Measurements from ENCODE around the gene EHF. TPM values are rescaled to one million over a fixed set of nuclear protein-coding genes. Genes with fewer than 3 reads are reported as not detected.

The EHF gene
- total and polyA plus RNA-seq, 2 of the 13 experiments (the other 11 are each of a cell fraction or from before 2014, with no cell fraction given): 0.04 to 0.46 TPM

DNA sequence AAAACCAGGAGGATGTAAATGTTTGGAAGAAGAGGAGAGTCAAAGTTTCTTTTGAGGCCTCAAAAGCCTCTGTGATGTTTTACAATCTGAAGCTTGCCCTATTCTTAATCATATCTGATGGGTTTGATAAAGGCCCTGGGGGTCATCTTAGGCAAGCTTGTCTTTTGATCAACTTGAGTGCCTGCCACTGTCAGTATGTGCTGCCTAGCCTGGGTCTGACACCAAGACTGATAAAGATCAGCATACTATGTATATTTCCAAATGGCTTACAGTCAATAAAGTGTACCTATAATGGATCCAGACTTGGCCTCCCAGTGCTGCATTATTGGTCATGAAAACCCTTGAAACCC, 12.7 kb downstream of the EHF start (continued):
- TF ChIP-seq, protein P1, sequence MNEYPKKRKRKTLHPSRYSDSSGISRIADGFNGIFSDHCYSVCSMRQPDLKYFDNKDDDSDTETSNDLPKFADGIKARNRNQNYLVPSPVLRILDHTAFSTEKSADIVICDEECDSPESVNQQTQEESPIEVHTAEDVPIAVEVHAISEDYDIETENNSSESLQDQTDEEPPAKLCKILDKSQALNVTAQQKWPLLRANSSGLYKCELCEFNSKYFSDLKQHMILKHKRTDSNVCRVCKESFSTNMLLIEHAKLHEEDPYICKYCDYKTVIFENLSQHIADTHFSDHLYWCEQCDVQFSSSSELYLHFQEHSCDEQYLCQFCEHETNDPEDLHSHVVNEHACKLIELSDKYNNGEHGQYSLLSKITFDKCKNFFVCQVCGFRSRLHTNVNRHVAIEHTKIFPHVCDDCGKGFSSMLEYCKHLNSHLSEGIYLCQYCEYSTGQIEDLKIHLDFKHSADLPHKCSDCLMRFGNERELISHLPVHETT (CRISPR knock-in tag; conservative IDR thresholded peaks at IDR 0.05): no peak
- TF ChIP-seq, protein P2, sequence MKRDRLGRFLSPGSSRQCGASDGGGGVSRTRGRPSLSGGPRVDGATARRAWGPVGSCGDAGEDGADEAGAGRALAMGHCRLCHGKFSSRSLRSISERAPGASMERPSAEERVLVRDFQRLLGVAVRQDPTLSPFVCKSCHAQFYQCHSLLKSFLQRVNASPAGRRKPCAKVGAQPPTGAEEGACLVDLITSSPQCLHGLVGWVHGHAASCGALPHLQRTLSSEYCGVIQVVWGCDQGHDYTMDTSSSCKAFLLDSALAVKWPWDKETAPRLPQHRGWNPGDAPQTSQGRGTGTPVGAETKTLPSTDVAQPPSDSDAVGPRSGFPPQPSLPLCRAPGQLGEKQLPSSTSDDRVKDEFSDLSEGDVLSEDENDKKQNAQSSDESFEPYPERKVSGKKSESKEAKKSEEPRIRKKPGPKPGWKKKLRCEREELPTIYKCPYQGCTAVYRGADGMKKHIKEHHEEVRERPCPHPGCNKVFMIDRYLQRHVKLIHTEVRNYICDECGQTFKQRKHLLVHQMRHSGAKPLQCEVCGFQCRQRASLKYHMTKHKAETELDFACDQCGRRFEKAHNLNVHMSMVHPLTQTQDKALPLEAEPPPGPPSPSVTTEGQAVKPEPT (CRISPR knock-in tag; IDR thresholded peaks at IDR 0.05; ENCODE audit: low read depth): no peak

DNA sequence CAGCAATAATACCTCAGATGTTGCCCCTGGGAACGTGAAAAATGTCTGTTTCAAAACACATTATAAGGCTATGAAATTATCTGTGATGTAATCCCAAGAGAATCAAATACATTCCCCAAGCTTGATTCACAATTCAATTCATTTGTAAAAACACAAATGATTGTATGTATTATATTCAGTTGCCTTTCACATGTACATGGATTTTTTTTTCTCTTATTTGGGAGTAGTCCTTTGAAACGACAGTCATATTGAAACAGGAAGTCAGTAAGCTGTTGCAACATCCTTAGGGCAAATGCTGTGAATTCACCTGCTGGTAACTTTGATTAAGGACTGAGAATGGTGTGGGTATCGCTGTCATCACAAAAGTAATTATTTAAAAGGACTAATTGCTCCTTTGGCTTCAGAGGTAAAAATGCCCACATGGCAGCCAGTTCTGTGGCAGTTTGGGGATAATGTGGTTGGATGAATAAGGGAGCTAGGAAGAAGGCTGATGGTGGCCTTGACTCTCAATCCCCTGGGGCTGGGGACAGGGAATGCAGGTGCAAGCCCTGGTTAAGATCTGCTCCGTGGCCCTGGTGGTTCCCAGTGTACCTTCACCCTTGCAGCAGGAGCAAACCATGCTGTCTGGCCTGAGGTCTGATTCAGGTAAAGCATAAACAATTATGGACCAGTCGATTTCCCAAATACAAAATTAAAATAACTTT, 13.2 kb downstream of the EHF start:
- H3K79me2 ChIP-seq (ENCODE audit: insufficient read depth, low read length): no peaks in the 10 kb centered on the region
- peak overlapping the region in 2 of 3 experiments; percentile 11 to 29; a peak in 3 of 6 replicates for H3K4me3 ChIP-seq (replicated peaks in 1 of 3; ENCODE audit: insufficient read depth in 1 of 3, low read depth in 2 of 3, low read length in 3 of 3)
- H4K20me1 ChIP-seq (ENCODE audit: insufficient read depth, low read length): no peaks in the 10 kb centered on the region
- FAIRE-seq (peak; percentile 55), DNase-seq (ENCODE audit: low spot score) (peak; percentile 45), ATAC-seq (peak; percentile 93)
- no TSS peak for BruUV-seq (replicated peaks)
- intact Hi-C loops (cut with micrococcal nuclease; ENCODE audit: unreplicated experiment) (no loop called here), in situ Hi-C loops (cut with HindIII; ENCODE audit: extremely low pct_ligation_motif_present, low pct_unique_long_range_greater_than_20kb) (no loop called here)
- peak overlapping the region; percentile 28 for H2AFZ ChIP-seq (ENCODE audit: low read length)
- H3K9me3 ChIP-seq (ENCODE audit: low read length): no peaks in the 10 kb centered on the region
- no peak overlapping the region for H3K9ac ChIP-seq (ENCODE audit: insufficient read depth, low read depth, low read length)
- peaks cover 61% of the 10 kb centered on the region for H3K4me1 ChIP-seq (ENCODE audit: insufficient read depth, low read length)
- no peaks in the 10 kb centered on the region for H3K36me3 ChIP-seq (replicated peaks in 1 of 2; ENCODE audit: control insufficient read depth in 1 of 2, insufficient read depth in 2 of 2, low read length in 2 of 2)
- ChIA-PET CTCF (ENCODE audit: low intra/inter-chr PET ratio, low total read pairs) (interaction anchor here (0.5 to 1.2 kb wide), 2 partner anchors 47 to 114 kb away, joined by 3 to 4 read pairs; no protein-coding TSS in a partner anchor), POLR2A (interaction anchor here (1.4 to 3.2 kb wide), 3 partner anchors 20 to 33 kb away, joined by 5 to 25 read pairs (median 18); no protein-coding TSS in a partner anchor)
- H3K27ac ChIP-seq (ENCODE audit: extremely low read length, insufficient read depth, low read length): peak overlapping the region; percentile 21
- peak overlapping the region; percentile 55 for H3K4me2 ChIP-seq (ENCODE audit: low read depth, low read length)
- WGBS (ENCODE audit: low lambda C conversion rate): 24% methylated on average over 5 of the region's 5 CpGs
- no peaks in the 10 kb centered on the region for H3K27me3 ChIP-seq (ENCODE audit: control insufficient read depth in 1 of 2, insufficient read depth in 2 of 2, low read length in 2 of 2)
- TF ChIP-seq, protein P3, sequence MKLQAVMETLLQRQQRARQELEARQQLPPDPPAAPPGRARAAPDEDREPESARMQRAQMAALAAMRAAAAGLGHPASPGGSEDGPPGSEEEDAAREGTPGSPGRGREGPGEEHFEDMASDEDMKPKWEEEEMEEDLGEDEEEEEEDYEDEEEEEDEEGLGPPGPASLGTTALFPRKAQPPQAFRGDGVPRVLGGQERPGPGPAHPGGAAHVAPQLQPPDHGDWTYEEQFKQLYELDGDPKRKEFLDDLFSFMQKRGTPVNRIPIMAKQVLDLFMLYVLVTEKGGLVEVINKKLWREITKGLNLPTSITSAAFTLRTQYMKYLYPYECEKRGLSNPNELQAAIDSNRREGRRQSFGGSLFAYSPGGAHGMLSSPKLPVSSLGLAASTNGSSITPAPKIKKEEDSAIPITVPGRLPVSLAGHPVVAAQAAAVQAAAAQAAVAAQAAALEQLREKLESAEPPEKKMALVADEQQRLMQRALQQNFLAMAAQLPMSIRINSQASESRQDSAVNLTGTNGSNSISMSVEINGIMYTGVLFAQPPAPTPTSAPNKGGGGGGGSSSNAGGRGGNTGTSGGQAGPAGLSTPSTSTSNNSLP (IDR thresholded peaks at IDR 0.05; ENCODE audit: low read depth, low read length): 0 out of 2 replicates have a peak, but pooled peaks have one; percentile 41
- TF ChIP-seq, protein P4, sequence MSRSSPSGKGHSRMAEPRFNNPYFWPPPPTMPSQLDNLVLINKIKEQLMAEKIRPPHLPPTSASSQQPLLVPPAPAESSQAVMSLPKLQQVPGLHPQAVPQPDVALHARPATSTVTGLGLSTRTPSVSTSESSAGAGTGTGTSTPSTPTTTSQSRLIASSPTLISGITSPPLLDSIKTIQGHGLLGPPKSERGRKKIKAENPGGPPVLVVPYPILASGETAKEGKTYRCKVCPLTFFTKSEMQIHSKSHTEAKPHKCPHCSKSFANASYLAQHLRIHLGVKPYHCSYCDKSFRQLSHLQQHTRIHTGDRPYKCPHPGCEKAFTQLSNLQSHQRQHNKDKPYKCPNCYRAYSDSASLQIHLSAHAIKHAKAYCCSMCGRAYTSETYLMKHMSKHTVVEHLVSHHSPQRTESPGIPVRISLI (CRISPR knock-in tag; IDR thresholded peaks at IDR 0.05; ENCODE audit: borderline replicate concordance): peak; percentile 65; the same call in 1 of the 2 replicates
- TF ChIP-seq GABPA (IDR thresholded peaks at IDR 0.05; ENCODE audit: low read depth, low read length): no peak
- peak; percentile 54; the same call in 1 of the 2 replicates for TF ChIP-seq GABPA (CRISPR knock-in tag; IDR thresholded peaks at IDR 0.05; ENCODE audit: low read depth)
- no peak for TF ChIP-seq DNMT3B (CRISPR knock-in tag; conservative IDR thresholded peaks at IDR 0.05)
- peak; percentile 18 for TF ChIP-seq TEAD3 (CRISPR knock-in tag; optimal IDR thresholded peaks at IDR 0.05; ENCODE audit: borderline replicate concordance)
- no peak for TF ChIP-seq ZNF441 (CRISPR knock-in tag; IDR thresholded peaks at IDR 0.05; ENCODE audit: borderline replicate concordance)
- peak; percentile 42; the same call in 1 of the 2 replicates for TF ChIP-seq KAT8 (CRISPR knock-in tag; IDR thresholded peaks at IDR 0.05)
- TF ChIP-seq, protein P5, sequence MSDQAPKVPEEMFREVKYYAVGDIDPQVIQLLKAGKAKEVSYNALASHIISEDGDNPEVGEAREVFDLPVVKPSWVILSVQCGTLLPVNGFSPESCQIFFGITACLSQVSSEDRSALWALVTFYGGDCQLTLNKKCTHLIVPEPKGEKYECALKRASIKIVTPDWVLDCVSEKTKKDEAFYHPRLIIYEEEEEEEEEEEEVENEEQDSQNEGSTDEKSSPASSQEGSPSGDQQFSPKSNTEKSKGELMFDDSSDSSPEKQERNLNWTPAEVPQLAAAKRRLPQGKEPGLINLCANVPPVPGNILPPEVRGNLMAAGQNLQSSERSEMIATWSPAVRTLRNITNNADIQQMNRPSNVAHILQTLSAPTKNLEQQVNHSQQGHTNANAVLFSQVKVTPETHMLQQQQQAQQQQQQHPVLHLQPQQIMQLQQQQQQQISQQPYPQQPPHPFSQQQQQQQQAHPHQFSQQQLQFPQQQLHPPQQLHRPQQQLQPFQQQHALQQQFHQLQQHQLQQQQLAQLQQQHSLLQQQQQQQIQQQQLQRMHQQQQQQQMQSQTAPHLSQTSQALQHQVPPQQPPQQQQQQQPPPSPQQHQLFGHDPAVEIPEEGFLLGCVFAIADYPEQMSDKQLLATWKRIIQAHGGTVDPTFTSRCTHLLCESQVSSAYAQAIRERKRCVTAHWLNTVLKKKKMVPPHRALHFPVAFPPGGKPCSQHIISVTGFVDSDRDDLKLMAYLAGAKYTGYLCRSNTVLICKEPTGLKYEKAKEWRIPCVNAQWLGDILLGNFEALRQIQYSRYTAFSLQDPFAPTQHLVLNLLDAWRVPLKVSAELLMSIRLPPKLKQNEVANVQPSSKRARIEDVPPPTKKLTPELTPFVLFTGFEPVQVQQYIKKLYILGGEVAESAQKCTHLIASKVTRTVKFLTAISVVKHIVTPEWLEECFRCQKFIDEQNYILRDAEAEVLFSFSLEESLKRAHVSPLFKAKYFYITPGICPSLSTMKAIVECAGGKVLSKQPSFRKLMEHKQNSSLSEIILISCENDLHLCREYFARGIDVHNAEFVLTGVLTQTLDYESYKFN (CRISPR knock-in tag; conservative IDR thresholded peaks at IDR 0.05): 0 out of 2 replicates have a peak, but pooled peaks have one; percentile 12
- TF ChIP-seq KLF6 (CRISPR knock-in tag; IDR thresholded peaks at IDR 0.05): no peak

Data from HepG2 (cell line).